Islet of Langerhans (tissue), 1 donor: ENCODE measurements around the gene RPS15A.

Experiments used
- FAIRE-seq: peaks from one replicate; lab custom pipeline; 2011; peaks lifted over from hg19 to GRCh38; lab: Jason Lieb, UNC

The RPS15A gene

GRCh38 chr16:18789850-18790706 is at the start of gene RPS15A:
TSS of gene RPS15A (minus strand) at chr16:18790334. CDS start at chr16:18789113, 1,221 bp downstream.
- FAIRE-seq: no peak

- no peak for FAIRE-seq
Observed at GRCh38 chr16:18839555-18839954, 49.4 kb upstream of the RPS15A start.

GRCh38 chr16:18836702-18837101 is 46.6 kb upstream of the RPS15A start:
- FAIRE-seq: no peak

- no peak for FAIRE-seq
Observed at GRCh38 chr16:18834864-18835263, 44.7 kb upstream of the RPS15A start.

GRCh38 chr16:18833707-18834505 is 43.8 kb upstream of the RPS15A start:
- no peak for FAIRE-seq

GRCh38 chr16:18832613-18833012 is 42.5 kb upstream of the RPS15A start:
- no peak for FAIRE-seq

- no peak for FAIRE-seq
Observed at GRCh38 chr16:18832006-18832405, 41.9 kb upstream of the RPS15A start.

- no peak for FAIRE-seq
Observed at GRCh38 chr16:18829251-18829650, 39.1 kb upstream of the RPS15A start.

GRCh38 chr16:18827890-18828289 is 37.8 kb upstream of the RPS15A start:
- no peak for FAIRE-seq

GRCh38 chr16:18816286-18816685 is 26.2 kb upstream of the RPS15A start:
- FAIRE-seq: no peak

GRCh38 chr16:18811925-18812324 is 21.8 kb upstream of the RPS15A start:
- FAIRE-seq: no peak

- FAIRE-seq: no peak
Observed at GRCh38 chr16:18809165-18809564, 19.0 kb upstream of the RPS15A start.

- FAIRE-seq: no peak
Observed at GRCh38 chr16:18805257-18805773, 15.2 kb upstream of the RPS15A start.

- no peak for FAIRE-seq
Observed at GRCh38 chr16:18804540-18804939, 14.4 kb upstream of the RPS15A start.

GRCh38 chr16:18803569-18804462 is 13.7 kb upstream of the RPS15A start:
- FAIRE-seq: no peak

- no peak for FAIRE-seq
Observed at GRCh38 chr16:18802767-18803343, 12.7 kb upstream of the RPS15A start.

- FAIRE-seq: peak; percentile 38
Observed at GRCh38 chr16:18801145-18801972, 11.2 kb upstream of the RPS15A start, which contains the start of gene ARL6IP1. TSS of gene ARL6IP1 (minus strand) at chr16:18801549. CDS start at chr16:18801466, 83 bp downstream.

GRCh38 chr16:18800775-18801144 is 10.6 kb upstream of the RPS15A start:
- no peak for FAIRE-seq

GRCh38 chr16:18800293-18800692 is 10.2 kb upstream of the RPS15A start:
- FAIRE-seq: no peak

GRCh38 chr16:18799500-18799899 is 9.4 kb upstream of the RPS15A start:
- FAIRE-seq: peak; percentile 27

GRCh38 chr16:18797746-18798145 is 7.6 kb upstream of the RPS15A start:
- FAIRE-seq: no peak
